Caco-2 (cell line): ENCODE results near the gene AEBP2. TPM values are rescaled to one million over a fixed set of nuclear protein-coding genes. Genes with fewer than 3 reads are reported as not detected.

ENCODE experiments used
- BruUV-seq: library from RNA; stranded (reverse); fragments of 400-500 nt; replicated peaks from 2 replicates; lab custom pipeline; 2021; lab: Mats Ljungman, UMichigan
- CTCF ChIA-PET: fragments of 300-600 bp; sonication (Branson Sonifier 250); formaldehyde crosslinking; loops from one replicate; lab custom pipeline; 2022; ENCODE audit warnings: antibody characterized with exemption; lab: Charles Lee
- POLR2A ChIA-PET: fragments of 300-600 bp; sonication (Branson Sonifier 250); formaldehyde crosslinking; loops from one replicate; lab custom pipeline; 2022; ENCODE audit warnings: antibody characterized with exemption; lab: Charles Lee
- DNase-seq, 2 experiments: peaks; one replicate each; pipeline versions ENCODE4 v3.0.0 to v3.0.0-alpha.2; 2020 to 2022
- H3K27me3 ChIP-seq: replicated peaks from 2 replicates; pipeline ENCODE4 v1.6.0; 2011; ENCODE audit warnings: low read length; ENCODE audit not compliant: control insufficient read depth, insufficient read depth
- H3K36me3 ChIP-seq: 2 replicates; pipeline ENCODE4 v1.5.1; 2011; ENCODE audit warnings: low read length; ENCODE audit not compliant: control insufficient read depth, insufficient read depth
- H3K4me1 ChIP-seq: fragments of 250-450 bp; sonication (Bioruptor Pico); 2 replicates; pipeline ENCODE4 v1.5.1; 2020; ENCODE audit warnings: mild to moderate bottlenecking
- H3K4me3 ChIP-seq: 2 replicates; pipeline ENCODE4 v1.5.1; 2011; ENCODE audit warnings: low read depth, mild to moderate bottlenecking, control low read depth, low read length
- H3K9me3 ChIP-seq: fragments of 250-450 bp; sonication (Bioruptor Pico); 2 replicates; pipeline ENCODE4 v1.5.1; 2020; ENCODE audit warnings: mild to moderate bottlenecking, moderate library complexity
- H3K27ac Mint-ChIP-seq: one replicate; pipeline ENCODE4 v1.8.0; 2022; ENCODE audit warnings: mixed read lengths; ENCODE audit not compliant: unreplicated experiment
- H3K27me3 Mint-ChIP-seq: one replicate; pipeline ENCODE4 v1.8.0; 2022; ENCODE audit warnings: mixed read lengths; ENCODE audit not compliant: insufficient read depth, unreplicated experiment
- H3K36me3 Mint-ChIP-seq: one replicate; pipeline ENCODE4 v1.8.0; 2022; ENCODE audit warnings: mild to moderate bottlenecking, mixed read lengths; ENCODE audit not compliant: insufficient read depth, unreplicated experiment
- H3K4me1 Mint-ChIP-seq: one replicate; pipeline ENCODE4 v1.8.0; 2022; ENCODE audit warnings: low read depth, mixed read lengths; ENCODE audit not compliant: unreplicated experiment
- H3K4me3 Mint-ChIP-seq: one replicate; pipeline ENCODE4 v1.8.0; 2022; ENCODE audit warnings: mild to moderate bottlenecking, moderate library complexity, mixed read lengths; ENCODE audit not compliant: unreplicated experiment
- H3K9me3 Mint-ChIP-seq: one replicate; pipeline ENCODE4 v1.8.0; 2022; ENCODE audit warnings: mixed read lengths; ENCODE audit not compliant: unreplicated experiment
- intact Hi-C: fragments of 100-400 bp; cut with micrococcal nuclease; formaldehyde crosslinking; loops from one replicate; pipeline ENCODE4 v1.10.0; 2022; ENCODE audit not compliant: unreplicated experiment
- total RNA-seq: library from RNA; stranded (reverse); gene quantifications from 2 replicates; pipeline ENCODE4 v1.2.3, GENCODE V29; 2022
- TF ChIP-seq, protein P1 (sequence below), 2 experiments: fragments of 200-600 bp in 1 of 2; IDR thresholded peaks; 1 replicate in 1 of 2; 2 replicates in 1 of 2; pipeline versions ENCODE4 v1.5.1 to v1.8.0; 2011 to 2022; ENCODE audit warnings: antibody characterized with exemption in 1 of 2, control low read depth in 1 of 2, inconsistent platforms in 1 of 2, low read depth in 1 of 2, low read length in 1 of 2, mild to moderate bottlenecking in 1 of 2, moderate library complexity in 1 of 2; ENCODE audit not compliant: insufficient read depth in 1 of 2, severe bottlenecking in 1 of 2, unreplicated experiment in 1 of 2

Gene AEBP2
- total RNA-seq, 1 experiment from 2014 or later, result 68.0 TPM

DNA sequence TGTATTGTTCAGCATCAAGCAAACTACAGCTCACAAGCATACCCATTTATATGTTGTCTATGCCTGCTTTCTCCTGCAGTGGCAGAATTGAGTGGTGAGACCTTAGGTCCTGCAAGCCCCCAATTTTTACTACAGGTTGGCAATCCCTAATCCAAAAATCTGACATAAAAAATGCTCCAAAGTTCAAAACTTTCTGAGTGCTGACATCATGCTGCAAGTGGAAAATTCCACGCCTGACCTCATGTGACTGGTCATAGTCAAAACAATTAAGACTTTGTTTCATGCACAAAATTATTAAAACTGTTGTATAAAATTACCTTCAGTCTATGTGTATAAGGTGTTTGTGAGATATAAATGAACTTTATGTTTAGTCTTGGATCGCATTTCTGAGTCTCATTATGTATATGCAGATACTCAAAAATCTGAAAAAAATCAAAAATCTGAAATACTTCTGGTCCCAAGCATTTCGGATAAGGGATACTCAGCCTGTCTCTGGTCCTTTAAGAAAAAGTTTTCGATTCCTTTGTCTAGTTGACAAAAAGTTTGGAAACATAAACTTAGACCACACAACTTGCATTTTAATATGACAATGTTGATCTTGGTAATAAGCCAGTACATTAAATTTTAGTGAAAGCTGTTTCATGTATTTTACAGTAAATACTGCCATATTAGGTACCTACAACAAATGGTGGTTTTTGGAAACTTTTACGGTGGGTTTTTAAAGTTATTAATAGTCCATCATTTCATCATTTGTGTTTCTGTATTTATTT, 81.5 kb downstream of the AEBP2 start:
- Histone ChIP-seq H3K9me3 (no peaks in the 10 kb centered on the region; the same call in 1 of the 2 replicates), H3K36me3 (no peaks in the 10 kb centered on the region; the same call in 1 of the 2 replicates), H3K4me1 (no peaks in the 10 kb centered on the region), H3K27me3 (no peaks in the 10 kb centered on the region), H3K4me3 (no peak overlapping the region)
- peaks cover 6% of the 10 kb centered on the region for H3K4me1 Mint-ChIP-seq
- H3K9me3 Mint-ChIP-seq, result no peaks in the 10 kb centered on the region
- POLR2A ChIA-PET, result no interaction called here
- no peaks in the 10 kb centered on the region for H3K27me3 Mint-ChIP-seq
- no peak overlapping the region for H3K4me3 Mint-ChIP-seq
- DNase-seq, result no peak
- TF ChIP-seq, protein P1, sequence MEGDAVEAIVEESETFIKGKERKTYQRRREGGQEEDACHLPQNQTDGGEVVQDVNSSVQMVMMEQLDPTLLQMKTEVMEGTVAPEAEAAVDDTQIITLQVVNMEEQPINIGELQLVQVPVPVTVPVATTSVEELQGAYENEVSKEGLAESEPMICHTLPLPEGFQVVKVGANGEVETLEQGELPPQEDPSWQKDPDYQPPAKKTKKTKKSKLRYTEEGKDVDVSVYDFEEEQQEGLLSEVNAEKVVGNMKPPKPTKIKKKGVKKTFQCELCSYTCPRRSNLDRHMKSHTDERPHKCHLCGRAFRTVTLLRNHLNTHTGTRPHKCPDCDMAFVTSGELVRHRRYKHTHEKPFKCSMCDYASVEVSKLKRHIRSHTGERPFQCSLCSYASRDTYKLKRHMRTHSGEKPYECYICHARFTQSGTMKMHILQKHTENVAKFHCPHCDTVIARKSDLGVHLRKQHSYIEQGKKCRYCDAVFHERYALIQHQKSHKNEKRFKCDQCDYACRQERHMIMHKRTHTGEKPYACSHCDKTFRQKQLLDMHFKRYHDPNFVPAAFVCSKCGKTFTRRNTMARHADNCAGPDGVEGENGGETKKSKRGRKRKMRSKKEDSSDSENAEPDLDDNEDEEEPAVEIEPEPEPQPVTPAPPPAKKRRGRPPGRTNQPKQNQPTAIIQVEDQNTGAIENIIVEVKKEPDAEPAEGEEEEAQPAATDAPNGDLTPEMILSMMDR (IDR thresholded peaks at IDR 0.05; ENCODE audit: insufficient read depth in 1 of 2, low read depth in 1 of 2, low read length in 1 of 2, severe bottlenecking in 1 of 2, unreplicated experiment in 1 of 2), result no peak
- BruUV-seq, result no TSS peak
- CTCF ChIA-PET, result no interaction called here
- peaks cover 33% of the 10 kb centered on the region for H3K36me3 Mint-ChIP-seq
- H3K27ac Mint-ChIP-seq, result no peak overlapping the region
- intact Hi-C loops, result loop anchor here (5.0 kb wide), 1 partner anchor 74 kb away; no protein-coding TSS in a partner anchor

DNA sequence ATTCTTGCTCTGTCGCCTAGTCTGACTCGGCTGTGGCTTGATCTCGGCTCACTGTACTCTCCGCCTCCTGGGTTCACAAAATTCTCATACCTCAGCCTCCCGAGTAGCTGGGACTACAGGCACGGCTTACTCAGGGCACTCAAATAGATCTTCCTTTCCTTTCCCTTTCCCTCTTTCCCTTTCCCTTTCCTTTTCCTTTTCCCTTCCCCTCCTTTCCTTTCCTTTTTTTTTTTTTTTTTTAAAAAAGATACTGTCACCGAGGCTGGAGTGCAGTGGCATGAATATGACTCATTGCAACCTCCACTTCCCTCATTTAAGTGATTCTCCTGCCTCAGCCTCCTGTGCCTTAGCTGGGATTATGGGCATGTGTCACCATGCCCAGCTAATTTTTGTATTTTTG, 86.0 kb downstream of the AEBP2 start:
- no TSS peak for BruUV-seq
- peaks cover 25% of the 10 kb centered on the region for H3K36me3 Mint-ChIP-seq
- no peak for DNase-seq
- CTCF ChIA-PET, result no interaction called here
- H3K9me3 Mint-ChIP-seq, result no peaks in the 10 kb centered on the region
- TF ChIP-seq, protein P1 (IDR thresholded peaks at IDR 0.05; ENCODE audit: insufficient read depth in 1 of 2, low read depth in 1 of 2, low read length in 1 of 2, severe bottlenecking in 1 of 2, unreplicated experiment in 1 of 2), result no peak
- Histone ChIP-seq H3K27me3 (no peaks in the 10 kb centered on the region), H3K36me3 (no peaks in the 10 kb centered on the region), H3K4me1 (no peaks in the 10 kb centered on the region), H3K4me3 (no peak overlapping the region), H3K9me3 (no peaks in the 10 kb centered on the region; the same call in 1 of the 2 replicates)
- H3K27ac Mint-ChIP-seq, result no peak overlapping the region
- intact Hi-C loops, result no loop called here
- H3K4me1 Mint-ChIP-seq, result peaks cover 12% of the 10 kb centered on the region
- no peak overlapping the region for H3K4me3 Mint-ChIP-seq
- no peaks in the 10 kb centered on the region for H3K27me3 Mint-ChIP-seq
- POLR2A ChIA-PET, result no interaction called here

DNA sequence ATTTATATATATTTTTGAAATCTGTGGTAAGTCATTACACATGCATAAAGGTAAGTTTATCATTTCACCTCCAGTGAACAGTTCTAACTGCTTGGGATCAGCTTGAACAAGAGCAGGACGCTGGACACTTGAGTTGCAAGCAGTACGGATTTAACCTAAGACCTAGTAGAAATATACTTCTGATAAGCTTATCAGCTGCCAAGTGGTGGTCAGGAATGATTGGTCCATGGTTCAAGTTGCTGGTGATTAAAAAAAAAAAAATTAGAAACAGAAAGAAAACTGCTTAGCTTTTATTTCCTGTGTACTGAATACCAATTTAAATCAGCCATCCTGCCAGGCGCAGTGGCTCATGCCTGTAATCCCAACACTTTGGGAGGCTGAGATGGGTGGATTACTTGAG, 88.6 kb downstream of the AEBP2 start:
- Mint-ChIP-seq H3K9me3 (no peaks in the 10 kb centered on the region), H3K36me3 (peaks cover 24% of the 10 kb centered on the region), H3K27ac (no peak overlapping the region), H3K4me3 (no peak overlapping the region), H3K27me3 (no peaks in the 10 kb centered on the region), H3K4me1 (peaks cover 8% of the 10 kb centered on the region)
- CTCF ChIA-PET, result no interaction called here
- no TSS peak for BruUV-seq
- intact Hi-C loops, result no loop called here
- H3K36me3 ChIP-seq, result no peaks in the 10 kb centered on the region
- POLR2A ChIA-PET, result no interaction called here
- H3K27me3 ChIP-seq, result no peaks in the 10 kb centered on the region
- TF ChIP-seq, protein P1 (IDR thresholded peaks at IDR 0.05; ENCODE audit: insufficient read depth in 1 of 2, low read depth in 1 of 2, low read length in 1 of 2, severe bottlenecking in 1 of 2, unreplicated experiment in 1 of 2), result no peak
- no peaks in the 10 kb centered on the region for H3K4me1 ChIP-seq
- no peak for DNase-seq
- no peak overlapping the region for H3K4me3 ChIP-seq
- no peaks in the 10 kb centered on the region; the same call in 1 of the 2 replicates for H3K9me3 ChIP-seq
